Measurements from ENCODE around the gene SC5D.

DNA sequence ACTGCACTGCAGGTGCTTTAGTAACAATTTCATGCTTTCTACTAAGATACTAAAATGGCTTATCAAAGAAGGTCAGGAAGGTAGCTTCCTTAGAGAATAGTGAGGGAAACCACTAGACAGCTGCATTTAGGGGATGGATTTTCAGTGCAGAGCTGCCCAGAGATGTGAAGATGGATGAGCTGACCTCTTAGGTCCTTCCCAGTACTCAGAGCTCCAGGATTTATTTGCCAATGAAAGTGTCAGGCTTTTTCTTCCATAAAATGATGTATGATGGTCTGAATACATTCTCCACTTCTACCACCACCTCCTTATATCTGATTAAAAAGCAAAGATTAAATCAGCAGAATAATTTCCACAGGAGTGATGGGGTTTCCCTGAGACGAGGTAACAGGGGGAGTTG, 35.0 kb downstream of the SC5D start:
- no peak for TF ChIP-seq POLR2A (IDR thresholded peaks at IDR 0.05; ENCODE audit: low read depth, low read length)
- TF ChIP-seq POLR2AphosphoS5 (IDR thresholded peaks at IDR 0.05; ENCODE audit: low read depth, low read length): no peak
- no peak for TF ChIP-seq SPI1 (IDR thresholded peaks at IDR 0.05; ENCODE audit: low read depth, low read length)
- no peak for TF ChIP-seq TAF1 (IDR thresholded peaks at IDR 0.05; ENCODE audit: low read depth, low read length)
- no peak for TF ChIP-seq PAX5 (IDR thresholded peaks at IDR 0.05; ENCODE audit: insufficient read depth, low read length, severe bottlenecking)
- TF ChIP-seq POU2F2 (IDR thresholded peaks at IDR 0.05; ENCODE audit: low read depth, low read length): no peak

Measured in GM12891 (cell line).